K562 (cell line): ENCODE data around the gene GNB2. TPM values are rescaled to one million over a fixed set of nuclear protein-coding genes. Genes with fewer than 3 reads are reported as not detected.

Experiments
- ARID1B ChIP-seq: fragments of 450-650 bp; IDR thresholded peaks from 2 replicates; pipeline ENCODE4 v1.6.1; 2016; ENCODE audit warnings: antibody characterized with exemption, mild to moderate bottlenecking, inconsistent platforms
- ARID2 ChIP-seq: fragments of 450-650 bp; IDR thresholded peaks from 2 replicates; pipeline ENCODE4 v1.6.1; 2017; ENCODE audit warnings: antibody characterized with exemption, mild to moderate bottlenecking
- CBX1 ChIP-seq: sonication (generic); IDR thresholded peaks from 2 replicates; pipeline ENCODE4 v1.6.1; 2016; ENCODE audit warnings: antibody characterized with exemption, low read depth, mild to moderate bottlenecking
- CEBPB ChIP-seq: fragments of 450-650 bp; IDR thresholded peaks from 2 replicates; pipeline ENCODE4 v1.6.1; 2016; ENCODE audit warnings: missing genetic modification characterization, missing compliant biosample characterization
- E2F6 ChIP-seq, 2 experiments: IDR thresholded peaks; 2 replicates each; pipeline ENCODE4 v1.6.1; 2011; ENCODE audit warnings: borderline replicate concordance in 1 of 2, control low read depth in 1 of 2, low read depth in 1 of 2, low read length in 1 of 2, mild to moderate bottlenecking in 1 of 2, mixed read lengths in 1 of 2, moderate library complexity in 1 of 2; ENCODE audit not compliant: insufficient read depth in 1 of 2, insufficient read length in 1 of 2, poor library complexity in 1 of 2, severe bottlenecking in 1 of 2; ENCODE audit errors: extremely low read depth in 1 of 2
- E4F1 ChIP-seq: fragments of 250-450 bp; sonication (Bioruptor Pico); IDR thresholded peaks from 2 replicates; pipeline ENCODE4 v1.5.0; 2021; ENCODE audit warnings: mild to moderate bottlenecking, borderline replicate concordance
- KAT2B ChIP-seq: IDR thresholded peaks from one replicate; pipeline ENCODE4 v1.6.1; 2012; ENCODE audit warnings: low read depth, mild to moderate bottlenecking, control low read depth, inconsistent platforms, low read length, moderate library complexity
- KDM1A ChIP-seq, 2 experiments: fragments of 450-650 bp; IDR thresholded peaks; 2 replicates each; pipeline ENCODE4 v1.6.1; 2016; ENCODE audit warnings: mild to moderate bottlenecking in 2 of 2
- NCOA1 ChIP-seq: fragments of 450-650 bp; IDR thresholded peaks from 2 replicates; pipeline ENCODE4 v1.6.1; 2016; ENCODE audit warnings: low read depth
- NCOR1 ChIP-seq: fragments of 450-650 bp; IDR thresholded peaks from 2 replicates; pipeline ENCODE4 v1.6.1; 2016; ENCODE audit warnings: mild to moderate bottlenecking, moderate library complexity
- PCBP2 ChIP-seq: fragments of 200-400 bp; formaldehyde crosslinking; IDR thresholded peaks from 2 replicates; pipeline ENCODE4 v1.6.1; 2018; ENCODE audit warnings: low read length, low read depth, mild to moderate bottlenecking, moderate library complexity; ENCODE audit not compliant: poor library complexity, severe bottlenecking
- SMAD4 ChIP-seq: fragments of 250-450 bp; sonication (Bioruptor Pico); conservative IDR thresholded peaks from 2 replicates; pipeline ENCODE4 v1.8.0; 2021; ENCODE audit warnings: inconsistent platforms, mild to moderate bottlenecking, moderate library complexity
- TCF3 ChIP-seq: sonication (generic); formaldehyde crosslinking; IDR thresholded peaks from 2 replicates; pipeline ENCODE4 v1.4.0; 2020; ENCODE audit warnings: mild to moderate bottlenecking, missing genetic modification reagents
- TGIF2 ChIP-seq: sonication (generic); formaldehyde crosslinking; IDR thresholded peaks from 2 replicates; pipeline ENCODE4 v1.8.1; 2022; ENCODE audit warnings: mild to moderate bottlenecking, missing genetic modification reagents, moderate library complexity
- THAP7 ChIP-seq: fragments of 250-450 bp; sonication (Bioruptor Pico); IDR thresholded peaks from 2 replicates; pipeline ENCODE4 v1.5.0; 2021
- USF1 ChIP-seq: sonication (generic); formaldehyde crosslinking; IDR thresholded peaks from 2 replicates; pipeline ENCODE4 v1.9.0; 2022; ENCODE audit warnings: mild to moderate bottlenecking, missing genetic modification reagents
- ZBTB5 ChIP-seq: fragments of 450-650 bp; IDR thresholded peaks from 2 replicates; pipeline ENCODE4 v1.6.1; 2017; ENCODE audit warnings: antibody characterized with exemption
- ZFP36 ChIP-seq: fragments of 150-350 bp; IDR thresholded peaks from 2 replicates; pipeline ENCODE4 v1.6.1; 2018; ENCODE audit warnings: low read length, low read depth; ENCODE audit not compliant: partially characterized antibody
- ZNF395 ChIP-seq: fragments of 200-800 bp; sonication (Bioruptor generic); IDR thresholded peaks from 2 replicates; pipeline ENCODE4 v1.6.1; 2017; ENCODE audit warnings: missing genetic modification characterization, missing compliant biosample characterization
- ZNF668 ChIP-seq: fragments of 250-450 bp; sonication (Bioruptor Pico); IDR thresholded peaks from 2 replicates; pipeline ENCODE4 v1.8.0; 2022; ENCODE audit warnings: mild to moderate bottlenecking, inconsistent platforms
- polyA plus RNA-seq, 8 experiments: library from polyadenylated mRNA; depleted of rRNA in 4 of 8; stranded (reverse) in 5 of 8; unstranded in 3 of 8; fragments of >200 nt; fragmentation: Nextera tagmentation in 2 of 8; fragmentation: Illumina TruSeq in 1 of 8; extraction: Ambion mirVana in 2 of 8; extraction: Trizol in 1 of 8; gene quantifications; 2 replicates each; pipeline versions ENCODE4 v1.2.1 to v1.2.3, GENCODE V29; 2011 to 2014; ENCODE audit warnings: inconsistent platforms in 1 of 8, missing spikeins in 1 of 8
- total RNA-seq, 7 experiments: library from RNA; depleted of rRNA in 6 of 7; stranded (reverse); fragments of >200 nt in 6 of 7; fragmentation: Illumina TruSeq in 2 of 7; extraction: Trizol in 2 of 7; gene quantifications; 2 replicates each; pipeline versions ENCODE4 v1.2.1 to v1.2.3, GENCODE V29; 2011 to 2021; ENCODE audit warnings: low replicate concordance in 1 of 7

GNB2 gene
- total and polyA plus RNA-seq, 9 of the 15 experiments (the other 6 are each of a cell fraction or from before 2014, with no cell fraction given): 0.65 to 320 (median 104) TPM

- TF ChIP-seq E4F1 (CRISPR knock-in tag) (no peak), PCBP2 (no peak), ARID1B (peak; percentile 99), NCOR1 (peak; percentile 98), NCOA1 (peak; percentile 88; the same call in 1 of the 2 replicates), ZNF395 (peak; percentile 65; the same call in 1 of the 2 replicates), CEBPB (tag) (no peak), USF1 (CRISPR knock-in tag) (no peak), ZBTB5 (peak; percentile 72; the same call in 1 of the 2 replicates), ZFP36 (no peak), CBX1 (no peak), KDM1A (IDR thresholded peaks at IDR 0.05) (peak; percentile 85 to 88), ZNF668 (no peak), TGIF2 (CRISPR knock-in tag) (no peak), SMAD4 (CRISPR knock-in tag) (peak; percentile 89), TCF3 (peak; percentile 98), E2F6 (IDR thresholded peaks at IDR 0.05; ENCODE audit: borderline replicate concordance in 1 of 2, extremely low read depth in 1 of 2, insufficient read depth in 1 of 2, insufficient read length in 1 of 2, low read depth in 1 of 2, low read length in 1 of 2, poor library complexity in 1 of 2, severe bottlenecking in 1 of 2) (peak; percentile 14 to 26), THAP7 (CRISPR knock-in tag) (no peak), ARID2 (no peak), KAT2B (no peak)
These were observed 32.1 kb upstream of the GNB2 start, which contains the start of gene TFR2 (continued) for GRCh38 chr7:100641463-100641859.
